Left ventricle myocardium inferior (tissue), 1 donor: ENCODE measurements around the gene GPRIN3. TPM values are rescaled to one million over a fixed set of nuclear protein-coding genes. Genes with fewer than 3 reads are reported as not detected.

Experiments
- DNase-seq: peaks from one replicate; pipeline ENCODE4 v3.0.0-alpha.2; 2020
- H3K27ac ChIP-seq: fragments of 200-600 bp; replicated peaks from 2 replicates; pipeline ENCODE4 v1.8.0; 2021
- H3K27me3 ChIP-seq: fragments of 200-600 bp; 2 replicates; pipeline ENCODE4 v1.8.0; 2021; ENCODE audit warnings: low read depth
- H3K36me3 ChIP-seq: fragments of 200-600 bp; 2 replicates; pipeline ENCODE4 v1.8.0; 2021
- H3K4me1 ChIP-seq: fragments of 200-600 bp; 2 replicates; pipeline ENCODE4 v1.8.0; 2021
- H3K4me3 ChIP-seq: fragments of 200-600 bp; 2 replicates; pipeline ENCODE4 v1.8.0; 2021; ENCODE audit warnings: mild to moderate bottlenecking, moderate library complexity
- H3K9me3 ChIP-seq: fragments of 200-600 bp; replicated peaks from 2 replicates; pipeline ENCODE4 v1.8.0; 2021
- intact Hi-C: fragments of 100-400 bp; cut with micrococcal nuclease; formaldehyde crosslinking; loops from one replicate; pipeline ENCODE4 v1.11.0; 2022
- total RNA-seq: library from RNA; stranded (reverse); fragmentation: NEBNext Ultra II Directional; extraction: Animal tissue kit (Norgen Biotek cat#: 25700); gene quantifications from one replicate; pipeline ENCODE4 v1.2.1, GENCODE V29; 2021
- TF ChIP-seq, protein P1 (sequence below): fragments of 200-600 bp; IDR thresholded peaks from 2 replicates; pipeline ENCODE4 v1.8.0; 2021; ENCODE audit warnings: antibody characterized with exemption, mild to moderate bottlenecking, borderline replicate concordance
- donor health status: DM: no; HTN: yes; CAD: no; lungs with severe emphysema.

The GPRIN3 gene
- total RNA-seq, 1 donor from 2014 or later: 9.0 TPM

DNA sequence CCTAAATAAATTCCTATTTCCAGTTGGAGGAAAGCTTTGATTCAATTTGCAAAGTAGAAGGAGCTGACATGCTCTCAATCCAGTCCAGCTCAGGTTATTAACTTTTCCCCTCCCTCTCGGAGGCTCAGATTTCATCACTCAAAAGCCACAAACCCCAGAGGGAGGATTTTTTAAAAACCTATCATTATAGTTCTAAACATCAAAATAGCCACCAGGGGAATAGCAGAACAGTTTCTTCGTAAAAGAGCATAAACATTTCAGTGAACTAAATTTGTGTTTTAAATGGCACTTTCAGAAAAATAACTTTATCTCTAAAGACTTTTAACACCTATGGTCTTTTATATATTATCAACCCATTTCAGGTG lies 8.8 kb downstream of the GPRIN3 start:
- TF ChIP-seq, protein P1, sequence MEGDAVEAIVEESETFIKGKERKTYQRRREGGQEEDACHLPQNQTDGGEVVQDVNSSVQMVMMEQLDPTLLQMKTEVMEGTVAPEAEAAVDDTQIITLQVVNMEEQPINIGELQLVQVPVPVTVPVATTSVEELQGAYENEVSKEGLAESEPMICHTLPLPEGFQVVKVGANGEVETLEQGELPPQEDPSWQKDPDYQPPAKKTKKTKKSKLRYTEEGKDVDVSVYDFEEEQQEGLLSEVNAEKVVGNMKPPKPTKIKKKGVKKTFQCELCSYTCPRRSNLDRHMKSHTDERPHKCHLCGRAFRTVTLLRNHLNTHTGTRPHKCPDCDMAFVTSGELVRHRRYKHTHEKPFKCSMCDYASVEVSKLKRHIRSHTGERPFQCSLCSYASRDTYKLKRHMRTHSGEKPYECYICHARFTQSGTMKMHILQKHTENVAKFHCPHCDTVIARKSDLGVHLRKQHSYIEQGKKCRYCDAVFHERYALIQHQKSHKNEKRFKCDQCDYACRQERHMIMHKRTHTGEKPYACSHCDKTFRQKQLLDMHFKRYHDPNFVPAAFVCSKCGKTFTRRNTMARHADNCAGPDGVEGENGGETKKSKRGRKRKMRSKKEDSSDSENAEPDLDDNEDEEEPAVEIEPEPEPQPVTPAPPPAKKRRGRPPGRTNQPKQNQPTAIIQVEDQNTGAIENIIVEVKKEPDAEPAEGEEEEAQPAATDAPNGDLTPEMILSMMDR: no peak
- Histone ChIP-seq H3K4me3 (peak overlapping the region; percentile 56), H3K4me1 (peaks cover 83% of the 10 kb centered on the region), H3K27me3 (no peaks in the 10 kb centered on the region), H3K27ac (peak overlapping the region; percentile 85), H3K9me3 (no peaks in the 10 kb centered on the region), H3K36me3 (no peaks in the 10 kb centered on the region)
- intact Hi-C loops: no loop called here
- DNase-seq: no peak

DNA sequence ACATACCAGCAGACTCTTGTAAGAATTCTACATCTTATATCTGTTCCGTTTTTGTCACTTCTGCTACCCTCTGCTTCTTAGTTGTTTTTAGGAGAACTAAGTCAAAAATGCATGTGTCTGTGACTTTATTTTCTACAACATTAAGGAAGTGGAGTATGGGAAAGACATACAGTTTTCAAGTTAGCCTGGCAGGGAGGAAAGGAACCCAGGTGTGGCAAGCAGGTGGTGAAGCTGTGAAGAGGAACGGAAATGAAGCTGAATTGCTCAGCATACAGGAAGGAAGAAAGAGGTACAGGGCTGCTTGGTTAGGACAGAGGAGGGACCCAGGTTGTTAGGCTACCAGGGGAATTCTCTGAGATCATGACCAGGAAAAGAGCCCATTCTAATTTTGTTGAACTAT lies 9.4 kb downstream of the GPRIN3 start:
- no peaks in the 10 kb centered on the region for H3K36me3 ChIP-seq
- DNase-seq: no peak
- TF ChIP-seq, protein P1: no peak
- no peaks in the 10 kb centered on the region for H3K9me3 ChIP-seq
- peaks cover 85% of the 10 kb centered on the region for H3K4me1 ChIP-seq
- intact Hi-C loops: no loop called here
- H3K27ac ChIP-seq: peak overlapping the region; percentile 85
- H3K4me3 ChIP-seq: peak overlapping the region; percentile 56
- H3K27me3 ChIP-seq: no peaks in the 10 kb centered on the region

DNA sequence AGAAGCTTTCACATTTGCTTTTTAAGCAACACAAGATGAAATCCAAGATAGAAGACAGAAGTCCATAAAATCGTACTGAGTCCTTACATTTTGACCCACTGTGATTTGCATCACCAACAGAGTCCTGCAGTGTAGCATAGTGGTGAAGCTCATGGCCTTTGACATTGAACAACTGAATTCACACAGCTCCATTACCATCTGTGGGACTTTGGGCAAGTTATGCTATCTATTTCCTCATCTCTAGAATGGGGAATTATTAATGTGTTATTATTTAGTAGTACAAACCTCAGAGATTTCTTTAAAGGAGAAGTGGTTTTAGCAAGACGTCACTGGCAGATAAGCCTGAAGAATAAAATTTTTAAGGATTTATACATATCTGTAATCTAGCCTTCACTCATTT lies 10.7 kb downstream of the GPRIN3 start:
- Histone ChIP-seq H3K4me1 (peaks cover 84% of the 10 kb centered on the region), H3K27ac (peak overlapping the region; percentile 85), H3K9me3 (no peaks in the 10 kb centered on the region), H3K36me3 (no peaks in the 10 kb centered on the region), H3K27me3 (no peaks in the 10 kb centered on the region), H3K4me3 (no peak overlapping the region)
- TF ChIP-seq, protein P1: no peak
- intact Hi-C loops: no loop called here
- no peak for DNase-seq

DNA sequence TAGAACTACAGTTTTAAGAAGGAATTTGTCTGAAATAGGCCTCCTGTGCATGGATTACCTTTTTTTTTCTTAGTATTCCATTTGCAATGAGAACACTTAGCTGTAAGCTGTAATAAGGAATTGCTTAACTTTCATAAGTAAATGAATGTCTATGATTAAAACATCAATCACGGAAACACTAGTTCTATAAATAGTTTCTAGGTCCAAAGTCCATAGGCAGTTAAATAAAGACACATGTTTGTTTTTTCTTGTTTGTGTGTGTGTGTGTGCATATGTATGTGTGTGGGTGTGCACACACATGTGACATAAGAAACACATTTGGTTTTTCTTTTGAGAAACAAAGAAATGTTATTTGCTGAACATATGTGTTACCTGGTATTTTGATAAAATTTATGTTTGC lies 11.2 kb downstream of the GPRIN3 start:
- intact Hi-C loops: no loop called here
- Histone ChIP-seq H3K27me3 (no peaks in the 10 kb centered on the region), H3K27ac (peak overlapping the region; percentile 85), H3K36me3 (no peaks in the 10 kb centered on the region), H3K4me1 (peaks cover 81% of the 10 kb centered on the region), H3K9me3 (no peaks in the 10 kb centered on the region), H3K4me3 (no peak overlapping the region)
- DNase-seq: no peak
- TF ChIP-seq, protein P1: no peak

DNA sequence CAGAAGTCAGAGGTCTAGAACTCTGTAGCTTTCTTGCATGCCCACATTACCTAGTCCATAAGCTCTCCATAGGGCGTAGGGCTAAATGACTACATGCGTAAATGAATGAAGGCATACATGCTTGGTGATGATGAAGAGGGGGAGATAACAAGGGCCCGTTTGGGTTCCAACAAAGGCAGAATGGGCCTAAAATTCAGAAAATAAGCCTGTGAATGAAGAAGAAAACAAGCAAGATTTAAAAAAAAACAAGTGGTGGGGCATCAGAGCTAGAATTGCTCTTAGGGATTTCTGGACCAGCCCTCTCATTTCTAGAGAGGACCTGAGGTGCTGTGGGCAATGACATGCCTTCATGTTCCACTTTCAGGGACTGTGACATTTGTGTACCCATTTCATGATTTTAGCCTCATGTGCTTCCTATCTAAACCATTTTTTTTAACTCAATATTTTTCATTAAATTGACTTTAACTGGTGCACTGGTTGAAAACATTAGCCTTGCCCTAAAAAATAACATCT lies 12.1 kb downstream of the GPRIN3 start:
- peaks cover 81% of the 10 kb centered on the region for H3K4me1 ChIP-seq
- TF ChIP-seq, protein P1: no peak
- H3K4me3 ChIP-seq: no peak overlapping the region
- intact Hi-C loops: no loop called here
- peak overlapping the region; percentile 85 for H3K27ac ChIP-seq
- DNase-seq: no peak
- H3K27me3 ChIP-seq: no peaks in the 10 kb centered on the region
- H3K36me3 ChIP-seq: no peaks in the 10 kb centered on the region
- no peaks in the 10 kb centered on the region for H3K9me3 ChIP-seq
